ENCODE results near the gene HBEGF.

Gene HBEGF

DNA sequence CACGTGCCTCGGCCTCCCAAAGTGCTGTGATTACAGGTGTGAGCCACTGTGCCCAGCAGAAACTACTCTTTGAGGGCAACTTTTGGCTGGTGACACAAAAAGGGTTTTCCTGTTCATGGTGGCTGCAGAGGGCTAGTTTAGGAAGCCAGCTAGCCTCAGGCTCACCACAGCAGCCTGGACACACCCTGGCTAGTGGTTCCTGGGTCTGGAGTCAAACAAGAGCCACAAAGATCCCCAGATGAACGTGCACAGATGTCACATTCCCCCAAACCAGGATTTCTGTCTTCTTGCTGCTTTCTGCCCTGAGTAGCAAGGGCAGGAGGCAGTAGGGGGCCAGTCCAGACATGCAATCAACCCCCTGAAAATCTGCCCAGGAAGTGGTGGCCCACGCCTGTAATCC, 6.8 kb downstream of the HBEGF start:
- DNase-seq (ENCODE audit: extremely low spot score, insufficient read length, low read depth) (no peak), FAIRE-seq (no peak)

DNA sequence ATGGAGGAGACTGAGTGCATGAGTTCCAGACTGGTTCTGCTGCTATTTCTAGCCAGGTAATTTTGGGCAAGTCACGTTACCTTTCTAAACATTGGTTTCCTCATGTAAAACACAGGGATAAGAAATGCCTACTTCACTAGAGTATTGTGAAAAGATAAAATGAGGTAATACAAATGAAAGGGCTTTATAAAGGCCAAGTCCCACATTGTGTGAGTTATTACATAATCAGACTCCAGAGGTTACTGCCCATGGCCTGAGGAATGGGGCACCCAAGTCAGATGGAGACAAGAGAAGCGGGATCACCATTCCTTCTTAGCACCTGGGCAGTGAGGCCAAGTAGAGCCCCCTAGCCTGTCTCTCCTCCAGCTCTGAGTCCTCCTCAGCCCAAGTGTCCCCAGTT, 7.5 kb downstream of the HBEGF start:
- FAIRE-seq = no peak
- DNase-seq (ENCODE audit: extremely low spot score, insufficient read length, low read depth) = no peak

DNA sequence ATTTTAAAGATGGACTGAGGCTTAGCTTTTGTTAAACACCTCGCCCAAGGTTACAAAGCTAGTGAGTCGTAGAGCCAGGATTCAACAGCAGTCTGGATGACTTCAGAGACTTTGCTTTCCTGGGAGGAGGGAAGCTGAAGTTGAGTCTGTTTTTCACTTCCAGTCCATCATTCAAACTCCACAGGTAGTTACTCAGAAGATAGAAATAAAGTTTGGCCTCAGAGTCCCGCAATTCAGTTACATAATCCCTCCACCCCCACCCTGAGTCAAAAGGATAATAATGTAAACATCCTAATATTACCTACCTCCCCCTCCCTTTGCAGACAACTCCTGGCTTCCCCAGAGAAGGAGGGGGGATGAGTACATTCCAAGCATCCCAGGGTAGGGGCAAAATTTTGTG, 8.1 kb downstream of the HBEGF start:
- no peak for FAIRE-seq
- no peak for DNase-seq (ENCODE audit: extremely low spot score, insufficient read length, low read depth)

DNA sequence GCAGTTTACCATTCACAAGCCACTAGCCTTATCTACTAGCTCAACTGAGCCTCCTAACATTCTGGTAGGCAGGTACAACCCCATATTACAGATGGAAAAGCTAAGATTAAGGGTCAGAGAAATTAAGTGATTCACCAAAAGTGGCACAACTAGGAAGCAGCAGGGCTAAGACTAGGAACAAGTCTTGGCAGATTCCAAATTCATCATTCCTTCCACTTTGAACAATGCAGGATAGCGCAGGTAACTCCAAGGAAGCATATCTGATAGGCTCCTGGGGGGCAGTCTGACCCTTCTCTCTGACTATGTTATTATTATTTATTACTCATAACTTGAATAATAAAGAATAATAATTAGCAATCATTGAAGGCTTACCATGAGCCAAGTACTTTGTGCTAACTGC, 8.5 kb downstream of the HBEGF start:
- no peak for FAIRE-seq

DNA sequence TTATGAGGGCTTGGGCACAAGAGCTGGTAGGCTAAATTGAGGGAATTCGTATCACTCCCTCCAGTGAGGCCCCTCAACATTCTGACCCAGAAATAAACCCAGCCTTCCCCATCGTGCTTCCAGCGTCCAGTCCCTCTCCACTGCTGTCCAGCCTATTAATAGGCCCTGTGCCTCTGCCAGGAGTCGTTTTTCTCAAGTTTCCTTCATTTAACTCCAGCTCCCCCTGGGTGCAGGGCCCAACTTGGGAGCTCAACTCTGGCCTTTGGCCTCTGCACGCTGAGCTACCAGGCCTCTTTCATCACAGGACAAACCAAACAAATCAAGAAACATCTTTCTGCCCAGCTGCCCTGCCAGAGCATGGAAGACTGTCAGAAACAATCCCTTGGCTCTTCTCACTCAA, 10.0 kb downstream of the HBEGF start:
- no peak for DNase-seq (ENCODE audit: extremely low spot score, insufficient read length, low read depth)
- FAIRE-seq = no peak

More for the DNA sequence above, 8.5 kb downstream of the HBEGF start:
- DNase-seq (ENCODE audit: extremely low spot score, insufficient read length, low read depth) = no peak

DNA sequence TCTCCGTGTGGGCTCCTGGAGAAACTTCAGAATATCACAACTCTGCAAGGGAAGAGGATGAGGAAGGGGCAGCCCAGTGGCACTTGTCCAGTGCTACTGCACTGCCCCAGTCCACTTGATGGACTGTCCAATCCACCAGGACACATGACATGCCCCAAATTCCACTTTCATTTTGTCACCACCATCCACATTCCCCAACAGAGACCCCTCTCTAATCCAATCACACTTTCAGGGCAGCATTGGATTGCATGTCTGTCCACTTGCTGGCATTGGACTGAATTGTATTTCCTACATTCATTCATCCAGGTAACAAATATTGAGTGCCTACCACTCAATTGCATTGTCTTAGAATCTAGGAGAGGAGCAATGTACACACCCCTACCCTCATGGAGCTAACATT, 14.8 kb downstream of the HBEGF start:
- no peak for DNase-seq (ENCODE audit: extremely low spot score, insufficient read length, low read depth)
- FAIRE-seq = no peak

DNA sequence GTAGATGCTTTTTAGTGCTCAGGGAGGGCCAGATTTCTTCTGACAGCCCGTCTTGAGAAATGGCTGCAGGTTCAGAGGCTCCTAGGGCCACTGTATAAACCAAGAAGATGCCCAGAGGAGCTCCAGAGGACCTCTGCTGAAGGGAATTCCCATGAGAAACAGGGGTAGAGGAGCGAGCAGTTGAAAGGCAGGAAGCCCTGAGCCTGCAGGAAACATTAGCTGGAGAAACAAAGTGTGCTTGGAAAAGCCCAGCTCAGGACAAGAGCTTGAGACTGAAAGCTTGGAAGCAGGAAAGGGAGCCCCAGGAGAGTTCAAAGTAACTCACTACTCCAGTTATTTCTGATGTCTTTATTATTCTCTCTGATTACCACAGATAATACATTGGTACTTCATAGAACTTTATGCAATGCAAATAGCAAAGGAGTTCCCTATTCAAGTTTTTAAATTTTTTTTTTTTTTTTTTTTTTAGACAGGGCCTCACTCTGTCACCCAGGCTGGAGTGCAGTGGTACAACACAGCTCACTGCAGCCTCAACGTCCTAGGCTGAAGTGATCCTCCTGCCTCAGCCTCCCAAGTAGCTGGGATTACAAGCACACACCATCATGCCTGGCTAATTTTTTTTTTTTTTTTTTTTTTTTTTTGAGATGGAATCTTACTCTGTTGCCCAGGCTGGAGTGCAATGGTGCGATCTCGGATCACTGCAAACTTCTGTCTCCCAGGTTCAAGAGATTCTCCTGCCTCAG, 16.5 kb downstream of the HBEGF start:
- FAIRE-seq = no peak
- DNase-seq (ENCODE audit: extremely low spot score, insufficient read length, low read depth) = no peak

DNA sequence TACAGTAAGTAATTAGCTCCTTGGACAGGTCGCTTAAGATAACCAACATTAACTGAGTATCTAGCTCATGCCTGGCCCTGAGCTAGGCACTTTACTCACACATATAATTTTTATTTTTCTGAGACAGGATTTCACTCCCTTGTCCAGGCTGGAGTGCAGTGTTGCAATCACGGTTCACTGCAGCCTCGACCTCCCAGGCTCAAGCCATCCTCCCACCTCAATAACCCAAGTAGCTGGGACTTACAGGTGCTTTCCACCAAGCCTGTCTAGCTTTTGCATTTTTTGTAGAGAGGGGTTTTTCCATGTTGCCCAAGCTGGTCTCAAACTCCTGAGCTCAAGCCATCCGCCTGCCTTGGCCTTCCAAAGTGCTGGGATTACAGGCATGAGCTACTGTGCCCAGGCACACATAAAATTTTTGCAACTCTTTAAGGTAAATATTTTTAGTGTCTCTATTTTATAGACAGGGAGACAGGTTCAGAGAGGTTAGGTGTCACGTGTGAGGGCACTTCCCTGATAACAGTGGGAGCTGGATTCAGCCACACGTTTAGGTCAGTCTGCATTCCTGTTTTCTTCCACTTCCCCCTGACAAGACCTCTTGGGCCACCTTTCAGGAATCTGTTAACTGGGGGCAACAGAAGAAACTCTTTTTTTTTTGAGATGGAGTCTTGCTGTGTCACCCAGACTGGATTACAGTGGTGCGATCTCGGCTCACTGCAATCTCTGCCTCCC, 18.2 kb downstream of the HBEGF start:
- FAIRE-seq (peak; percentile 33), DNase-seq (ENCODE audit: extremely low spot score, insufficient read length, low read depth) (no peak)

DNA sequence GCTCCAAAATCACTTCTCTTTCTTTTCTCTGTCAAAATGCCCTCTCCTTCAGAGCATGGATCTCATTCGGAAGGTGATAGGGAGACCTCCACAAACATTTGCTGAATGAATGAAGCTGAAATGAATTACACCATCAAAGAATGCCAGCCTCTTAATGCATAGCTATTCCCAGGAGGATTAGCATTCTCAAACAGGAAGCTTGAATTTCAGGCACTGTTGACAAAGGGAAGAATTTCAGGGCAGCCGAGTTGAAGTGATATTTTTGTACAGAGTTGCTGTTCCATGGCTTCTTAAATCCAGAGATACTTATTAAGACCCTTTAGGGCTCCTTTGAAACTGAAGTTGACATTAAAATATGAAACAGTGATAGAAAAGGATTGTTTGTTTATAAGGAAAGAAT, 18.8 kb downstream of the HBEGF start:
- FAIRE-seq = no peak
- no peak for DNase-seq (ENCODE audit: extremely low spot score, insufficient read length, low read depth)

DNA sequence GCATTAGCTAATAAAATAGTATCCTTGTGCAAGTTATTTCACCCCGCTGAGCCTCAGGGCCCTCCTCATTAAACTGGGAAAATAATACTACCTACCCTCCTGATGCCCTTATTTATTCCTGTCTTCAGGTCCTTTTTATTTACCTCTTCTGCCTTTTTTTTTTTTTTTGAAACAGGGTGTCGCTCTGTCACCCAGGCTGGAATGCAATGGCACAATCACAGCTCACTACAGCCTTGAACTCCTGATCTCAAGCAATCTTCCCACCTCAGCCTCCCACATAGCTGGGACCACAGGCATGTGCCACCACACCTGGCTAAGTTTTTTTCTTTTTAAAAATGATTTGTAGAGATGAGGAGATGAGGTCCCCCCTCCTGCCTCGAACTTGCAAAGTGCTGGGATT, 20.9 kb downstream of the HBEGF start:
- no peak for FAIRE-seq
- no peak for DNase-seq (ENCODE audit: extremely low spot score, insufficient read length, low read depth)

DNA sequence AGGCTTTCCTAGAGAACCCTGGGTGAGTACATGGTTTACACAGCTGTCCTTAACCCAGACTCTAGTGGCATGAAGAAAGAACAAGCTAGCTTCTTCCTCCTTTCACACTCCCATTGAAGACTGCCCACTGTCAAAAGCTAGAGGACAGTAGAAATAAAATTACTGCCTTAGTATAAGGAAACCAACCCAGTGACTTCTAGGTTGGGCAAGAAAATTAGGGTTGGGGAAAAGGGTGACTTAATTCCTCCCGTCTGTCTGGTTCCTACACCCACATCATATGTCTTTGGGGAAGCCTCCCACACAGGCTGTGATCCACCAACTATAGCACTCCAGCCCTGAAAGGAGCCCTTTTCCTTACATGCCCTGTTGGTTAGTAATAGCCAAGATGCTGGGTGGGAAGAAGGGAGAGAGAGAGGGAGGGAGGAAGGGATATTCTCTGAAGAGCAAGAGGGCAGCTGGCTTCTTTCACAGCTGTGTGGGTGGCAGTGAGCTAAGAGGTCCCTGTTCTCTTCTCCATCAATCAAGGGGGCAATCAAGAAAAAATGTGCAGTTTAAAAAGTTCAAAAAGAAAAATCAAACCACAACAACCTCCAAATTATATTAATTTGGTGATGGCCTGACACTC, 21.7 kb downstream of the HBEGF start:
- FAIRE-seq (no peak), DNase-seq (ENCODE audit: extremely low spot score, insufficient read length, low read depth) (no peak)

DNA sequence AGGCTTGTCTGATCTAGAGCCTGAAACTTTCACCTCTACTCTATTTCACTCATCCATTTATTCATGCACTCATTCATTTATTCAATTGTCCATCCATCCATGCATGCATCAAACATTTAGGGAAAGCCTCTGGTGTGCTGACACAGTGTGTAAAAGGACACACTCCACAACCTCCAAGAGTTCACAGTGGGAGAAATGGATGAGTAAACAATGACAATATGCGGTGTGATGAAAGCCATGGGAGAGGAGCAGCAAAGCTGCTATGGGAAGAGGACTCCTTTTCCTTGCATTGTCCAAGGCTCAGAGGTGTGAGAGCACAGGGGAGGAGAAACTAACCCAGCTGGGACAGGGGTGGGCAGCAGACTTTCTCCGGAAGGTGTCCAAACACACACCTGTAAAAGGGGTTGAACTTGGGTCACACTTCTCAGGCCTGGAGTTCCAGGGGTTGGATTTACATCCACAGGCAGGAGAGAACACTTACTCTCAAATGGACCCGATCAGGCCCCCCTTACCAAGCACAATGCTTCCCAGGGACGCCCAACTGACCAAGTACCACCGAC, 22.3 kb downstream of the HBEGF start:
- no peak for FAIRE-seq
- DNase-seq (ENCODE audit: extremely low spot score, insufficient read length, low read depth) = no peak

DNA sequence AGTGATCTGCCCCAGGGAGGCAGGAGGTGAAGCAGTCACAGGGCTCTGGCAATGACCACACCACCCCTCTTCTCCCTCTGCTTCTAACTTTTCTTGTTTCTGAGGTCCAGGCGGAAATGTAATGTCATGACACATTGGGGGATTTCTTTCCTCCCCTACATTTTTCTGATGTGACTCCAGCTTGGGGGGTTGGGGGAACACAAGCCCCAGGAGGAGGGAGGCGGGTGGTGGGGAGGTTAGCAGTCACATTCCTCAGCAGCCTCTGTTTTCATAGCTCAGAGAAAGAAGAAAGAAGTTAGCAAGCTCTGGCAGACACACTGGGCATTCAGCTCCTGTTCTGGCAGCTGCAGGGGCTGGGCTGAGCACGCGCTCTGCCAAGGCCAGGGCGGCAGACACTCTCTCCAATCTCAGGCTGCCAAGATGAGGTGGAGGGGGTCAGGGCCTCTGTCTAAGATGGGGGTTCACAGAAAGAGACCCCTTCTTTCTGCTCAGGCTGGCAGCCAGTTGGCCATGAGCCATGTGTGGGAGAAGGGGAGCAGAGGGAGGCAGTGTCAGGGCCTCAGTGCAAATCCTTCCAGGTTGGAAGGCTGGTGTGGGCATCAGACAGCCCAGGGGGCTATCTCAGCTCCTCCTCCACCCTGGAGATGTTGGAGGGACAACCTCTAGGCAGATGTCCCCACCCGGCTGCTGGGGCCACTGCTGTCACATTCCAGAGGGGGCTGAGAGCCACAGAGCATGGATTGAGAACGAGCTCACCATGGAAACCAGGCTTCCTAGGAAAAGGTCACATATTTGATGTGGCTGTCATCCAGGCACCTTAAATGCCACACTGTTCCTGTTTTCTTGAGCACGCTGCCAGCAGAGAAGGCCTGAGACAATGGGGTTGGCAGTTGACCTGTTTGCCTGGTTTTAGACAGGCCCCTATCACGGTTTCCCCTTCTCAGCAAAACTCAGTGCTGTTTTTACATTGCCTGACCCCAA, 23.4 kb downstream of the HBEGF start:
- no peak for DNase-seq (ENCODE audit: extremely low spot score, insufficient read length, low read depth)
- no peak for FAIRE-seq

DNA sequence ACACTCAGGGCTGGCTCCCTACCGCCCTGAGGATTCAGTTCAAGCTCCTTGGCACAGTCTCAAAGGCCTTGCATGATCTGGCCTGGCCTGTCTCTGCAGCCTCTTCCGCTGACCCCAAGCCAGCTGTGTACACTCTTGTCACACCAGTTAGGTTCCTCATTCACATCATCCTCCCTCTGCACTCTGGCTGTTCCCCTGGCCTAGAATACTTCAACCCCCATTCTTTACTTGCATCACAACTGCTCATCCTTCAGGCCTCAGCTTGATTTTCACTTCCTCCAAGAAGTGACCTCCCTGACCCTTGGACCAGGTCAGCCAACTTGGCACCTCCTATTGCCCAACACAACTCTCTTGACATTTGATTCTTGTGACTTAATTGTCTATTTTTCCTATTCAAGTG, 24.6 kb downstream of the HBEGF start:
- DNase-seq (ENCODE audit: extremely low spot score, insufficient read length, low read depth) (no peak), FAIRE-seq (peak; percentile 21)

DNA sequence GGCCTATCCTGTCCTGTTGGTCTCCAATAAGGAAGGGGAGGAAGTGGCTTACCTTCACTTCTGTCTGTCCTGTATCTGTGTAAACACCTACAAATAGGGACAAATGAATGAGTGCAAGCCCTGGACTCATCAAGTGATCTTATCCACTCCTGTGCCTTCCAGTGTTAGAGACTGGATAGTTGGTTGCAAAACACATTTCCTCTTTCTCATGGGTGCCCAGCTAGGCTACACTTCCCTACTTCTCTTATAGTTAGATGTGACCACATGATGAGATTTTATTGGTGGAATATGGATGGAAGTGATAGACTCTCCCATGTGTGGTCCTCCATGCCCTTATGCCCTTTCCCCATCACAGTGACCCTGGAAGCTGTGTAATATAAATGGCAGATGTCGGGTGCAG, 26.6 kb downstream of the HBEGF start:
- FAIRE-seq (no peak), DNase-seq (ENCODE audit: extremely low spot score, insufficient read length, low read depth) (no peak)

DNA sequence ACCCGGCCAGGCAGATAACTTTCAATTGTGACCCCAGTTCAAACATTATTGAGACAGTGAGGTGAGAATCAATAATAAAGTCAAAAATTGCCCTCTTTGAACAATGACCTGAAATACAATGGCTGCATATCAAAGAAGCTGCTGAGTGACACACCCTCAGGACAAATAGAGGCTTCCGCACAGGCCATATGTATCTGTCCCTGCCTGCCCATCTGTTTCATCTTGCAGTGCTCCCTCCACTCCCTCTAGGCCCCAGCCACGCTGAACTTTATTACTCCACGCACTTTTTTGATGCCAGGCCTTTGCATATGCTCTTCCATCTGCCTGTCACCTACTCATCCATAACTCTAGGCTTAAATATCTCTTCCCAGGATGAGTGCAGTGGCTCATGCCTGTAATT, 27.6 kb downstream of the HBEGF start:
- FAIRE-seq (no peak), DNase-seq (ENCODE audit: extremely low spot score, insufficient read length, low read depth) (no peak)

DNA sequence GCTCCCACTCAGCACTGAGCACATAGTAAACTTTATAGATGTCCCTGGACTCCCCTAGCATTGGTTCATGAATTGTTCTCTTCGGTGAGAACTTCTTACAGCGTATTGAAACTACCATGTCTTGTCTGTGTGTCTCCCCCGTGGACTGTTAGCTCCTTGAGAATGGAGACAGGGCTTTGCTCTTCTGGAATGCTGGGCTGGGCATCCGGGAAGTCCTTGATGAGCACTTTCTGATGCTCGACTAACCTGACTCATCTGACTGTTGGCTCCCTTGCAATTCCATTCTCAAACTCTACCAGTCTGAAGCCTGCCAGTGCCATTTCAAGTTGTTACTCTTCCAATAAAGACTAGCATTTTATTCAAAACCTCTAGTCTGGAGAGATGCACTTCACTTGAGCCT, 28.5 kb downstream of the HBEGF start:
- FAIRE-seq (no peak), DNase-seq (ENCODE audit: extremely low spot score, insufficient read length, low read depth) (no peak)

DNA sequence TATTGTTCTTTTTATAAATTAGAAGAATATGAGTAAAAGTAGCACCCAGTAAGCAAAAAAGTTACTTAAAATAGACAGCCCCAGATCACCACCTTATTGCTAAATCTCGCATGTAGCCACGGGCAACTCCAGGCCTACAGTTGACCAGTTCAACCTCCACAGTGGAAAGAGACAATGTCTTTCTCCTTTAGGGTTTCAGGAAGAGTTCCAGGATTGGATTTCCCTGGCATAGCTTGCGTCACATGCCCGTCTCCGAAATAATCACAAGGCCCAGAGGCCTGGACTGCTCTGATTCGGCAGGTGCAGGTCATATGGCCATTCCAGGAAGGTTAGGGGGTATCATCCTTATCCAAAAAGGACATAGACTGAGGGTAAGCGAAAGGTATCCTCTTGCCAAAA, 33.6 kb downstream of the HBEGF start:
- FAIRE-seq = no peak
- DNase-seq (ENCODE audit: extremely low spot score, insufficient read length, low read depth) = no peak

DNA sequence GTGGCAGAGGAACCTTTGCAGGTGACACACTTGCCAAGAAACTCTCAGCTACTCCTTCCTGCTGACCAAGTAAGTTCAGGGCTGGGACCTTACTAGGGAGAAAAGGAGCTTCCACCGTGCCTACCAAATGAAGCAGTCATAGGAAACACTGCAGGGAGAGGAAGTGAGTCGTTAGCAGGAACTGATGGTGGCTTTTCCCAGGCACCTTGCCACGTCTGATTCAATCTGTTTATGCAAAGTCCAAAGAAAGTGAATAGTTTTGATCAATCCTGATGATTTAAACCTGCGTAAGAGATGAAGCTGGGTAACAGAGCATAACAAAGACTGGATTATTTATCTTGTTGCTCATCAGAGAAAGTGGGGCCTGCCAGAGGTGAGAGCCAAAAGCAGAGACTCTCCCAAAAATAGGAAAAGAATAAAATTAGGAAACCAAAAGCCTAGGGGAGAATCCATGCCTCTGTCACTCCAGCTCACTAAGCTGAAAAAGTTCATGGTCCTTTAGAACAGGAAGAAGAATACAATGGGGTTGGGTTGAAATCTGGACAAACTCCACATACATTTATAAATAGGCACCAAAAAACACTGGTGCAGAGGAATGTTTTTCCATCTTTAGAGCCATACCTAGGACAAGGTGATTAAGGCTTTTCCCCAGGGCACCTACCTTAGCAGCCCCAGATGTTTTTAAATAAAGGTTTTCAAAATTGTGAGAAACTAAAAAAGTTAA, 34.2 kb downstream of the HBEGF start:
- no peak for DNase-seq (ENCODE audit: extremely low spot score, insufficient read length, low read depth)
- FAIRE-seq = no peak
